Pancreas (tissue), 10 donors: ENCODE data around the gene KCNAB2. TPM values are rescaled to one million over a fixed set of nuclear protein-coding genes. Genes with fewer than 3 reads are reported as not detected.

Experiments used
- ATAC-seq, 4 donors: fragments of 200-7000 bp; cut with Tn5 transposase; one replicate each; pipeline versions ENCODE4 v1.8.0 to v1.9.1; 2020; ENCODE audit warnings: mild to moderate bottlenecking in 4 of 4, moderate library complexity in 4 of 4
- DNase-seq, 6 donors: peaks; one replicate each; pipeline ENCODE4 v3.0.0-alpha.2; 2020
- FAIRE-seq: peaks from 2 replicates; lab custom pipeline; 2012; peaks lifted over from hg19 to GRCh38; lab: Jason Lieb, UNC
- H3K27ac ChIP-seq, 4 donors: fragments of 200-600 bp; sonication (generic); 1 replicate in 3 of 4; 2 replicates in 1 of 4; pipeline versions ENCODE4 v1.5.0 to v1.8.0; 2020
- H3K27me3 ChIP-seq, 4 donors: fragments of 200-600 bp; one replicate each; pipeline ENCODE4 v1.8.0; 2021
- H3K36me3 ChIP-seq, 3 donors: fragments of 200-600 bp; sonication (generic) in 1 of 3; one replicate each; pipeline versions ENCODE4 v1.5.0 to v1.8.0; 2020 to 2021
- H3K4me1 ChIP-seq, 3 donors: fragments of 200-600 bp; one replicate each; pipeline ENCODE4 v1.8.0; 2021
- H3K4me3 ChIP-seq, 4 donors: fragments of 200-600 bp; sonication (generic) in 2 of 4; one replicate each; pipeline versions ENCODE4 v1.5.0 to v1.8.0; 2020 to 2021
- H3K9me3 ChIP-seq, 4 donors: fragments of 200-600 bp; one replicate each; pipeline ENCODE4 v1.8.0; 2021
- WGBS, 2 donors: extraction: QIAGEN DNeasy Blood & Tissue Kit; methylation state at CpG; one replicate each; pipeline ENCODE4 v1.1.7; 2013; 5-methylcytosine and 5-hydroxymethylcytosine counted together
- intact Hi-C, 3 donors: fragments of 100-400 bp; cut with DNase I; formaldehyde crosslinking; loops; one replicate each; pipeline versions ENCODE4 v1.11.1 to v1.14.2; 2022
- polyA plus RNA-seq, 2 donors: library from polyadenylated mRNA; stranded (reverse); fragments of 200-250 nt; gene quantifications; one replicate each; pipeline ENCODE4 v1.2.3, GENCODE V29; 2013
- total RNA-seq, 6 donors: library from RNA; stranded (reverse); fragmentation: NEBNext Ultra II Directional in 4 of 6; extraction: Animal tissue kit (Norgen Biotek cat#: 25700) in 4 of 6; gene quantifications; one replicate each; pipeline versions ENCODE4 v1.2.1 to v1.2.4, GENCODE V29; 2021 to 2023
- TF ChIP-seq, protein P1 (sequence below), 4 donors: fragments of 200-600 bp; sonication (generic) in 3 of 4; IDR thresholded peaks; one replicate each; pipeline versions ENCODE4 v1.5.0 to v1.8.0; 2021; ENCODE audit warnings: antibody characterized with exemption in 4 of 4
- donor health status: healthy with polysubstance abuse.
- donor health status: DM: no; HTN: no; CAD: no; lungs with moderate emphysema.
- donor health status: DM: no; HTN: no; CAD: no.
- donor health status: control.
- donor health status: control.
- donor health status: Bipolar disorder and iron deficiency.
- donor health status: DM: yes; HTN: yes; CAD: no.
- donor health status: DM: no; HTN: no; CAD: no.
- donor health status: DM: no; HTN: no; CAD: no.
- donor health status: DM: yes; HTN: yes; CAD: no.

The KCNAB2 gene
- total and polyA plus RNA-seq, 8 donors: 1.2 to 9.0 (median 4.3) TPM

DNA sequence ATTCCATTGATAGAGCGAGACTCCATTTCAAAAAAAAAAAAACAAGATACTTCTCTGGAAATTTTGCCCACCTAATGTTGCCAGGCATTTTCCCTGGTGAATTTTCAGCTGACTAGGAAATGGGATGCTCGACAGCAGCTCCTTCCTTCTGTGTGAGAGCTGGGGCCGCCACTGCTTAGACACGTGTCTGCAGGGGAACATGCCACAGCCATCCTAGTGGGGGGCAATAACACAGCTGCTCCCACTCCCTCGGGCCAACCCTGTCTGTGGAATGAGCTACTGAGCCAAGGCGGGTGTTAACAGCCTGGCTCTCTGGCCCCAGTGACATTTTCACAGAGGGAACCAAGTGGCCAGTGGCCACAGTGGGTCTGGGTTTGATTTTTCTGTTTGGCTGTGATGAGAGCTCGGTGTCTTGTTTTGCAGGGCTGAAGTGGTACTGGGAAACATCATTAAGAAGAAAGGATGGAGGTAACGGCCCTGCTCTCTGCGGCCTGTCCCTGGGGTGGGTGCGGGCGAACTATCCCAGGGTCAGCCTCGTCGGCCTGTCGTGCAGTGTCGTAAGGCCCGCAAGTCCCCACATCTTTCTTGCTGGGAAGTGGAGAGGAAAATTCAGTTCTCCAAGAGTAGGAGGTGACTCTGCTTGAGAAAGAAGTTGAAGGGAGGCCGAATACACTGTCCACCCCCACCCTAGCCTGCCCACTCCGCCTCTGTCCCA is 39.2 kb downstream of the KCNAB2 start:
- intact Hi-C loops: no loop called here
- Histone ChIP-seq H3K9me3 (no peaks in the 10 kb centered on the region), H3K4me1 (no peaks in the 10 kb centered on the region), H3K27me3 (no peaks in the 10 kb centered on the region), H3K27ac (no peak overlapping the region), H3K36me3 (no peaks in the 10 kb centered on the region), H3K4me3 (no peak overlapping the region)
- TF ChIP-seq, protein P1, sequence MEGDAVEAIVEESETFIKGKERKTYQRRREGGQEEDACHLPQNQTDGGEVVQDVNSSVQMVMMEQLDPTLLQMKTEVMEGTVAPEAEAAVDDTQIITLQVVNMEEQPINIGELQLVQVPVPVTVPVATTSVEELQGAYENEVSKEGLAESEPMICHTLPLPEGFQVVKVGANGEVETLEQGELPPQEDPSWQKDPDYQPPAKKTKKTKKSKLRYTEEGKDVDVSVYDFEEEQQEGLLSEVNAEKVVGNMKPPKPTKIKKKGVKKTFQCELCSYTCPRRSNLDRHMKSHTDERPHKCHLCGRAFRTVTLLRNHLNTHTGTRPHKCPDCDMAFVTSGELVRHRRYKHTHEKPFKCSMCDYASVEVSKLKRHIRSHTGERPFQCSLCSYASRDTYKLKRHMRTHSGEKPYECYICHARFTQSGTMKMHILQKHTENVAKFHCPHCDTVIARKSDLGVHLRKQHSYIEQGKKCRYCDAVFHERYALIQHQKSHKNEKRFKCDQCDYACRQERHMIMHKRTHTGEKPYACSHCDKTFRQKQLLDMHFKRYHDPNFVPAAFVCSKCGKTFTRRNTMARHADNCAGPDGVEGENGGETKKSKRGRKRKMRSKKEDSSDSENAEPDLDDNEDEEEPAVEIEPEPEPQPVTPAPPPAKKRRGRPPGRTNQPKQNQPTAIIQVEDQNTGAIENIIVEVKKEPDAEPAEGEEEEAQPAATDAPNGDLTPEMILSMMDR (IDR thresholded peaks at IDR 0.05): no peak
- FAIRE-seq (no peak), DNase-seq (peak in 1 of 6 donors; percentile 2), ATAC-seq (no peak)
- WGBS, 2 donors: 71% methylated on average over 18 of the region's 18 CpGs

DNA sequence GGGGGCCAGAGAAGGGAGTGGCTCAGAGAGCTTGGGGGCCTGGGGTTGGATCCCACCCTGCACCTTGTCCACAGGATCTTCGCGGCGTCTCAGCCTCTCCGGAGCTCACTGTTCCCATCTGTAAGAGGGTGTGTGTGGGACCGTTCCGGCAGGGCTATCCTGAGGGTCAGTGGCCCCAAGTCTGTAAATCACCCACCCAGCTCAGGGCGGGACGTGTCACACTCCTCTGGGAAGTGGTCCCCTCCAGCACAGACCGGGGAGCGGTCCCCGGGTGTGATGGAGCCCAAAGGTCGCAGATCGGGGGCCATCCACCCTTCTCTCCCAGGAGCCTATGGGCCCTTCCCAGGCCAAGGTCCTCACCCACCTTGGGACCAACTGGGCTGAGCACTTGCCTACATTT is 40.0 kb downstream of the KCNAB2 start:
- ATAC-seq (no peak), DNase-seq (peak in 1 of 6 donors; percentile 3), FAIRE-seq (no peak)
- 86 to 88% methylated on average over 13 of the region's 13 CpGs for WGBS, 2 donors
- no peak overlapping the region for H3K4me3 ChIP-seq
- H3K9me3 ChIP-seq: no peaks in the 10 kb centered on the region
- TF ChIP-seq, protein P1 (IDR thresholded peaks at IDR 0.05): no peak
- H3K36me3 ChIP-seq: no peaks in the 10 kb centered on the region
- intact Hi-C loops: no loop called here
- H3K27me3 ChIP-seq: no peaks in the 10 kb centered on the region
- no peak overlapping the region for H3K27ac ChIP-seq
- H3K4me1 ChIP-seq: no peaks in the 10 kb centered on the region

DNA sequence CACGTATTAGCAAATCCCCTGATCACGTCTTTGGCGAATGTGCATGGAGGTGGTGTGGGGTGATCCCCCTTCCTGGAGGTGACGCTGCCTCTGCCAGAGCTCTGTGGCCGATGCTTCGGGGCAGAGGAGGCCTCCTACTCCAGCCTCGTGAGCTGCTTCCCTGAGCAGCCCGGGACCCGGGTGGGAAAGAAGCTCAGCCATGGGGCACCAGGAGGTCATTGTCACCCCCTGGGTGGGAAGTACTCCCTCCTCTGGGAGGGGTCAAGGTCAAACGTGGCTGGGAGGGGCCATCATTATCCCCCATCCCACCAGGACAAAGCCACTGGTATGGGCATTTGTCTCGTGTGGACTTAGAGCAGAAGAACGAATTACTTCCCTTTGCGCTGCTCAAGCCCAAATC is 40.7 kb downstream of the KCNAB2 start:
- H3K9me3 ChIP-seq: no peaks in the 10 kb centered on the region
- H3K27me3 ChIP-seq: no peaks in the 10 kb centered on the region
- no peaks in the 10 kb centered on the region for H3K4me1 ChIP-seq
- no peaks in the 10 kb centered on the region for H3K36me3 ChIP-seq
- H3K27ac ChIP-seq: no peak overlapping the region
- 59 to 72% methylated on average over 13 of the region's 13 CpGs for WGBS, 2 donors
- FAIRE-seq (no peak), DNase-seq (peak in 1 of 6 donors; percentile 2), ATAC-seq (no peak)
- no peak overlapping the region for H3K4me3 ChIP-seq
- intact Hi-C loops: no loop called here
- TF ChIP-seq, protein P1 (IDR thresholded peaks at IDR 0.05): no peak

DNA sequence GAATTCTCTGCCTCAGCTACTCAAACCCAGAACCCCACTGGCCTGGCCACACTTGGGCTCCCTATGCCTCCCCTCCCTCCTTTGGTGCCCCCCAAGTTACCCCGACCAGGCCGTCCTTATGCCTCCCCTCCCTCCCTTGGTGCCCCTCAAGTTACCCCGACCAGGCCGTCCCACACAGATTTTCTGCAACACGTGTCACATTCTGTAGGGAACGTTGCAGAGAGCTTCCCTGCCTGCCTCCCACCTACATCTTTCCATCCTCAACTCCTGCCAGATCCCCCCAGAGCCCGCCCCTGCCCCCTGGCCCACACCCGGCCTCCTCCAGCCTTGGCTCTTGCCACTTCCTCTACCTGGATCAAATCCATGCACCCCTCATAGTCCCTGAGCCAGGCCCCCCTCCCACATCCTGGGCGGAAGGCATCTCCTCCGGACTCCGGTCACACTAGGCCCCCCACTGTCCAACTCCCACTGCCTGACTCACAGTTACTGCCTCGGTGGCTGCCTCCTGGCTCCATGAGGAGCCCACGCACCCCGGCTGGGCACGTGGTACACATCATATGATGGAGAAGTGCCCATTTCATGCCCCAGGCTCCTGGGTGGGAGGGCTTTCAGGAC is 41.2 kb downstream of the KCNAB2 start:
- no peak for ATAC-seq
- intact Hi-C loops: no loop called here
- H3K4me3 ChIP-seq: no peak overlapping the region
- no peak overlapping the region for H3K27ac ChIP-seq
- H3K4me1 ChIP-seq: no peaks in the 10 kb centered on the region
- TF ChIP-seq, protein P1 (IDR thresholded peaks at IDR 0.05): no peak
- no peaks in the 10 kb centered on the region for H3K27me3 ChIP-seq
- DNase-seq: peak in 2 of 6 donors; percentile 8 to 45
- no peaks in the 10 kb centered on the region for H3K9me3 ChIP-seq
- H3K36me3 ChIP-seq: no peaks in the 10 kb centered on the region
- 68 to 70% methylated on average over 15 of the region's 15 CpGs for WGBS, 2 donors
- no peak for FAIRE-seq

DNA sequence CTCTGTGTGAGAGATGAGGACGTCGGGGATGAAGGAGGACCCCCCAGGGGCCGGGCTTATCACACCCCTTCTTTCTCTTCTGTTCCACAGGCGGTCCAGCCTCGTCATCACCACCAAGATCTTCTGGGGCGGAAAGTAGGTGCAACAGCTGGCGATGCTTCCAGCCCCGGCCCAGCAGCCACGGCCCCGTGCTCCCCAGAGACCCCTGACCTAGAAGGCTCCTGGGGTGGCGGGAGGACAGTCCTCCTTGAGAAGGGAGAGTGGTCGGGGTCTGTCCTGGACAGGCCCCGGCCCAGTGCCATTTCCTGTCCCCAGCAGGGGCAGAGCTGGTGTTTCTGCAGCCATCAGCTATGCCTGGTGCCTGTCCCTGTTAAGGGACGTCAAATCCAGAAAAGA is 41.7 kb downstream of the KCNAB2 start:
- H3K27me3 ChIP-seq: no peaks in the 10 kb centered on the region
- DNase-seq (peak in 1 of 6 donors; percentile 47), ATAC-seq (no peak), FAIRE-seq (no peak)
- intact Hi-C loops: no loop called here
- TF ChIP-seq, protein P1 (IDR thresholded peaks at IDR 0.05): no peak
- no peaks in the 10 kb centered on the region for H3K4me1 ChIP-seq
- H3K4me3 ChIP-seq: no peak overlapping the region
- H3K9me3 ChIP-seq: no peaks in the 10 kb centered on the region
- no peak overlapping the region for H3K27ac ChIP-seq
- no peaks in the 10 kb centered on the region for H3K36me3 ChIP-seq
- 63 to 65% methylated on average over 13 to 14 of the region's 14 CpGs for WGBS, 2 donors
